IMR-90 (cell line): ENCODE measurements around the gene CSNK2A1. TPM values are rescaled to one million over a fixed set of nuclear protein-coding genes. Genes with fewer than 3 reads are reported as not detected.

Experiments used
- ATAC-seq: fragments of 200-7000 bp; cut with Tn5 transposase; 2 replicates; pipeline ENCODE4 v1.9.1; 2020; ENCODE audit warnings: low read depth, mild to moderate bottlenecking, moderate library complexity
- BruUV-seq: library from RNA; stranded (reverse); fragments of 400-500 nt; replicated peaks from 2 replicates; lab custom pipeline; 2021; lab: Mats Ljungman, UMichigan
- CTCF ChIA-PET: fragments of 300-600 bp; formaldehyde crosslinking; extraction: SDS; loops from one replicate; lab custom pipeline; 2021; ENCODE audit warnings: antibody characterized with exemption; lab: Yijun Ruan, JAX
- POLR2A ChIA-PET: fragments of 300-600 bp; sonication (Branson Sonifier 250); formaldehyde crosslinking; loops from one replicate; lab custom pipeline; 2022; ENCODE audit warnings: antibody characterized with exemption; ENCODE audit not compliant: unreplicated experiment; lab: Charles Lee
- DNase-seq: peaks from one replicate; pipeline ENCODE4 v3.0.0; 2013
- H2AFZ ChIP-seq: replicated peaks from 2 replicates; pipeline ENCODE3; 2013; ENCODE audit warnings: low read length, mild to moderate bottlenecking; ENCODE audit not compliant: poor library complexity
- H2AK5ac ChIP-seq: 2 replicates; pipeline ENCODE4 v1.6.1; 2013; ENCODE audit warnings: low read depth, low read length, inconsistent platforms
- H2AK9ac ChIP-seq: replicated peaks from 2 replicates; pipeline ENCODE3; 2013; ENCODE audit warnings: mild to moderate bottlenecking, low read depth, low read length, moderate library complexity; ENCODE audit not compliant: poor library complexity
- H2BK120ac ChIP-seq: 2 replicates; pipeline ENCODE4 v1.6.1; 2013; ENCODE audit warnings: low read depth, low read length, inconsistent platforms
- H2BK15ac ChIP-seq: 3 replicates; pipeline ENCODE4 v1.6.1; 2013; ENCODE audit warnings: low read depth, low read length, inconsistent platforms
- H2BK20ac ChIP-seq: 2 replicates; pipeline ENCODE4 v1.6.1; 2013; ENCODE audit warnings: low read depth, mild to moderate bottlenecking, inconsistent platforms, low read length, moderate library complexity
- H2BK5ac ChIP-seq: 2 replicates; pipeline ENCODE4 v1.6.1; 2013; ENCODE audit warnings: mild to moderate bottlenecking, low read depth, low read length, inconsistent platforms; ENCODE audit not compliant: poor library complexity, severe bottlenecking
- H3K14ac ChIP-seq: replicated peaks from 2 replicates; pipeline ENCODE4 v1.6.1; 2013; ENCODE audit warnings: low read depth, low read length, inconsistent platforms
- H3K18ac ChIP-seq: 2 replicates; pipeline ENCODE4 v1.6.1; 2013; ENCODE audit warnings: low read depth, low read length, control low read depth
- H3K23ac ChIP-seq: 2 replicates; pipeline ENCODE4 v1.6.1; 2013; ENCODE audit warnings: low read depth, low read length, inconsistent platforms
- H3K27ac ChIP-seq: 2 replicates; pipeline ENCODE4 v1.5.1; 2013; ENCODE audit warnings: mild to moderate bottlenecking, control low read depth, low read length; ENCODE audit not compliant: insufficient read depth
- H3K27me3 ChIP-seq: 2 replicates; pipeline ENCODE4 v1.6.1; 2013; ENCODE audit warnings: low read length; ENCODE audit not compliant: control insufficient read depth, insufficient read depth
- H3K36me3 ChIP-seq: 2 replicates; pipeline ENCODE4 v1.6.1; 2013; ENCODE audit warnings: low read length, mixed read lengths; ENCODE audit not compliant: control insufficient read depth, insufficient read depth
- H3K4ac ChIP-seq: 2 replicates; pipeline ENCODE4 v1.6.1; 2013; ENCODE audit warnings: low read depth, low read length, inconsistent platforms
- H3K4me1 ChIP-seq: 2 replicates; pipeline ENCODE4 v1.6.1; 2013; ENCODE audit warnings: low read length, mixed read lengths; ENCODE audit not compliant: control insufficient read depth, insufficient read depth
- H3K4me2 ChIP-seq: 2 replicates; pipeline ENCODE4 v1.6.1; 2013; ENCODE audit warnings: low read depth, mild to moderate bottlenecking, control low read depth, low read length, moderate library complexity
- H3K4me3 ChIP-seq: 2 replicates; pipeline ENCODE4 v1.5.1; 2013; ENCODE audit warnings: low read depth, mild to moderate bottlenecking, control low read depth, low read length, moderate library complexity; ENCODE audit not compliant: insufficient read depth
- H3K56ac ChIP-seq: 2 replicates; pipeline ENCODE4 v1.6.1; 2013; ENCODE audit warnings: low read length, inconsistent platforms; ENCODE audit not compliant: insufficient read depth; ENCODE audit errors: extremely low read depth
- H3K79me1 ChIP-seq, 2 experiments: 2 replicates each; pipeline ENCODE4 v1.6.1; 2013; ENCODE audit warnings: low read length in 2 of 2, inconsistent platforms in 1 of 2, low read depth in 1 of 2
- H3K9ac ChIP-seq: 2 replicates; pipeline ENCODE4 v1.6.1; 2013; ENCODE audit warnings: low read depth, low read length, control low read depth
- H3K9me1 ChIP-seq: 2 replicates; pipeline ENCODE4 v1.6.1; 2013; ENCODE audit warnings: low read length, inconsistent platforms; ENCODE audit not compliant: insufficient read depth
- H3K9me3 ChIP-seq: 2 replicates; pipeline ENCODE4 v1.6.1; 2013; ENCODE audit warnings: low read length; ENCODE audit not compliant: control insufficient read depth, insufficient read depth
- H4K20me1 ChIP-seq: 2 replicates; pipeline ENCODE4 v1.6.1; 2013; ENCODE audit warnings: low read length, inconsistent platforms; ENCODE audit not compliant: insufficient read depth
- H4K5ac ChIP-seq: 2 replicates; pipeline ENCODE4 v1.6.1; 2013; ENCODE audit warnings: mild to moderate bottlenecking, low read depth, low read length, control low read depth
- H4K8ac ChIP-seq, 2 experiments: 2 replicates each; pipeline ENCODE4 v1.6.1; 2013; ENCODE audit warnings: low read depth in 2 of 2, low read length in 2 of 2, control low read depth in 1 of 2, inconsistent platforms in 1 of 2
- H4K91ac ChIP-seq: 2 replicates; pipeline ENCODE4 v1.6.1; 2013; ENCODE audit warnings: low read depth, low read length, inconsistent platforms; ENCODE audit not compliant: insufficient read depth
- BHLHE40 ChIP-seq: fragments of 150-350 bp; IDR thresholded peaks from 2 replicates; pipeline ENCODE4 v1.6.1; 2016; ENCODE audit warnings: mild to moderate bottlenecking, low read depth, low read length
- CEBPB ChIP-seq: IDR thresholded peaks from 2 replicates; pipeline ENCODE4 v1.6.1; 2012; ENCODE audit warnings: low read depth, low read length, improper control_type of control experiment
- CHD1 ChIP-seq: IDR thresholded peaks from 2 replicates; pipeline ENCODE4 v1.6.1; 2012; ENCODE audit warnings: low read depth, low read length, improper control_type of control experiment
- CTCF ChIP-seq: conservative IDR thresholded peaks from 2 replicates; pipeline ENCODE4 v1.5.1; 2012; ENCODE audit warnings: mild to moderate bottlenecking, low read depth, low read length, improper control_type of control experiment
- ELK1 ChIP-seq: fragments of 150-350 bp; IDR thresholded peaks from 2 replicates; pipeline ENCODE4 v1.6.1; 2016; ENCODE audit warnings: low read depth, mild to moderate bottlenecking, low read length, moderate library complexity, borderline replicate concordance
- FOS ChIP-seq: fragments of 150-350 bp; IDR thresholded peaks from 2 replicates; pipeline ENCODE4 v1.6.1; 2016; ENCODE audit warnings: low read depth, low read length
- MAFK ChIP-seq: IDR thresholded peaks from 2 replicates; pipeline ENCODE4 v1.6.1; 2012; ENCODE audit warnings: low read depth, low read length, improper control_type of control experiment
- MAZ ChIP-seq: IDR thresholded peaks from 2 replicates; pipeline ENCODE4 v1.6.1; 2012; ENCODE audit warnings: low read depth, mild to moderate bottlenecking, low read length, improper control_type of control experiment, moderate library complexity, borderline replicate concordance
- MXI1 ChIP-seq: IDR thresholded peaks from 2 replicates; pipeline ENCODE4 v1.6.1; 2012; ENCODE audit warnings: low read depth, mild to moderate bottlenecking, low read length, moderate library complexity, borderline replicate concordance
- NFE2L2 ChIP-seq: fragments of 150-350 bp; IDR thresholded peaks from 2 replicates; pipeline ENCODE4 v1.6.1; 2016; ENCODE audit warnings: low read depth, mild to moderate bottlenecking, low read length
- POLR2A ChIP-seq: IDR thresholded peaks from 2 replicates; pipeline ENCODE4 v1.6.1; 2012; ENCODE audit warnings: mild to moderate bottlenecking, low read depth, low read length
- RAD21 ChIP-seq: IDR thresholded peaks from 2 replicates; pipeline ENCODE4 v1.6.1; 2012; ENCODE audit warnings: low read length, improper control_type of control experiment
- RFX5 ChIP-seq: IDR thresholded peaks from 2 replicates; pipeline ENCODE4 v1.8.0; 2012; ENCODE audit warnings: low read depth, mild to moderate bottlenecking, low read length, moderate library complexity
- SMC3 ChIP-seq: fragments of 150-350 bp; IDR thresholded peaks from 2 replicates; pipeline ENCODE4 v1.6.1; 2016; ENCODE audit warnings: low read depth, mild to moderate bottlenecking, antibody characterized with exemption, low read length, moderate library complexity
- WGBS, 2 experiments: methylation state at CpG; one replicate each; pipeline versions ENCODE4 v1.1.5 to v1.1.7; 2013; ENCODE audit warnings: missing lambda C conversion rate in 2 of 2; ENCODE audit not compliant: insufficient read length in 1 of 2; ENCODE audit errors: extremely low coverage in 2 of 2; 5-methylcytosine and 5-hydroxymethylcytosine counted together
- dilution Hi-C: fragments of 300-500 bp; cut with HindIII; formaldehyde crosslinking; loops from one replicate; pipeline ENCODE4 v1.14.3; 2018; ENCODE audit warnings: low sequenced_read_pairs; ENCODE audit not compliant: unreplicated experiment
- in situ Hi-C: fragments of 300-500 bp; cut with MboI; formaldehyde crosslinking; loops from 3 replicates; pipeline ENCODE4 v1.14.3; 2019; ENCODE audit warnings: low sequenced_read_pairs, inconsistent platforms, mixed read lengths
- intact Hi-C: fragments of 100-400 bp; cut with micrococcal nuclease; formaldehyde crosslinking; loops from 2 replicates; pipeline ENCODE4 v1.10.0; 2022
- polyA plus RNA-seq, 3 experiments: library from polyadenylated mRNA; depleted of rRNA; stranded (reverse); fragments of >200 nt; gene quantifications; 2 replicates each; pipeline ENCODE4 v1.2.3, GENCODE V29; 2012; ENCODE audit warnings: low replicate concordance in 1 of 3
- total RNA-seq: library from RNA; depleted of rRNA; stranded (reverse); fragments of >200 nt; gene quantifications from 2 replicates; pipeline ENCODE4 v1.2.3, GENCODE V29; 2012
- TF ChIP-seq, protein P1 (sequence below): fragments of 150-350 bp; IDR thresholded peaks from 2 replicates; pipeline ENCODE4 v1.6.1; 2017; ENCODE audit warnings: mild to moderate bottlenecking, antibody characterized with exemption, low read length, low read depth

Gene CSNK2A1
- total and polyA plus RNA-seq, 2 of the 4 experiments (the other 2 are of a cell fraction), result 86.3 to 151 TPM

DNA sequence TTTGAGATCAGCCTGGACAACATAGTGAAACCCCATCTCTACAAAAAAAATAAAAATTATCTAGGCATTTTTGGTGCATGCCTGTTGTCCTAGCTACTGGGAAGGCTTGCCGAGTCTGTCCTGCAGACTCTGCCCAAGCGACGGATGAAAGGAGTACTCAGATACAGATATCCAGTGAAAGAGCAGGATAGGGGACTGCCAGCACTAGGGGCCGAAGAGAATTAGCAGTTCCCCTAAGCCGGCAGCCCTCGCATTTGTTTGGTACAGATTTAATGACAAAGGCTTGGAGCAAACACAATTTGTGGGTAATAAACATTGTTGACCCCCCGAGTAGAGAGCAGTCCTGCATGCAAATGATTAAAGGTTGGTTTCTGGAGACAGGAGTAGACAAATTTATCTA lies 75.8 kb downstream of the CSNK2A1 start:
- no peak overlapping the region for H3K4me2 ChIP-seq

More for the DNA sequence above, 75.8 kb downstream of the CSNK2A1 start:
- H3K27me3 ChIP-seq, result peaks cover 6% of the 10 kb centered on the region
- no peak overlapping the region for H3K4ac ChIP-seq
- peaks cover 2% of the 10 kb centered on the region; the same call in 1 of the 2 replicates for H3K9me3 ChIP-seq
- H4K5ac ChIP-seq, result no peak overlapping the region
- intact Hi-C loops, result no loop called here
- H4K8ac ChIP-seq, result no peak overlapping the region
- no peak overlapping the region for H3K4me3 ChIP-seq
- H3K23ac ChIP-seq, result no peak overlapping the region
- no peak overlapping the region for H3K9ac ChIP-seq
- no peak overlapping the region for H3K56ac ChIP-seq
- CTCF ChIA-PET, result no interaction called here
- H3K9me1 ChIP-seq, result peaks cover 4% of the 10 kb centered on the region
- no peak overlapping the region for H2AK9ac ChIP-seq
- BruUV-seq, result no TSS peak
- 78% methylated on average over 3 of the region's 7 CpGs; no CpG with 5 or more reads in 1 of the 2 experiments for WGBS, 2 experiments
- DNase-seq (no peak), ATAC-seq (no peak)
- peaks cover 0 to 4% of the 10 kb centered on the region in 2 experiments; a peak in 1 of 4 replicates for H3K79me1 ChIP-seq
- no peak overlapping the region for H2BK120ac ChIP-seq
- H4K91ac ChIP-seq, result no peak overlapping the region
- no peak overlapping the region for H2AK5ac ChIP-seq
- peaks cover 1% of the 10 kb centered on the region for H3K4me1 ChIP-seq
- H2AFZ ChIP-seq, result no peak overlapping the region
- H3K27ac ChIP-seq, result no peak overlapping the region
- in situ Hi-C loops, result no loop called here
- H4K20me1 ChIP-seq, result no peaks in the 10 kb centered on the region
- H3K18ac ChIP-seq, result no peak overlapping the region
- dilution Hi-C loops, result no loop called here
- H2BK15ac ChIP-seq, result no peak overlapping the region
- H3K14ac ChIP-seq, result no peak overlapping the region
- H2BK5ac ChIP-seq, result no peak overlapping the region
- no peak overlapping the region for H2BK20ac ChIP-seq
- POLR2A ChIA-PET, result no interaction called here
- no peak for TF ChIP-seq BHLHE40
- no peak for TF ChIP-seq FOS
- no peak for TF ChIP-seq CHD1
- TF ChIP-seq CTCF, result no peak
- TF ChIP-seq NFE2L2, result no peak
- TF ChIP-seq, protein P1, sequence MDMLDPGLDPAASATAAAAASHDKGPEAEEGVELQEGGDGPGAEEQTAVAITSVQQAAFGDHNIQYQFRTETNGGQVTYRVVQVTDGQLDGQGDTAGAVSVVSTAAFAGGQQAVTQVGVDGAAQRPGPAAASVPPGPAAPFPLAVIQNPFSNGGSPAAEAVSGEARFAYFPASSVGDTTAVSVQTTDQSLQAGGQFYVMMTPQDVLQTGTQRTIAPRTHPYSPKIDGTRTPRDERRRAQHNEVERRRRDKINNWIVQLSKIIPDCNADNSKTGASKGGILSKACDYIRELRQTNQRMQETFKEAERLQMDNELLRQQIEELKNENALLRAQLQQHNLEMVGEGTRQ, result no peak
- TF ChIP-seq CEBPB, result no peak
- no peak for TF ChIP-seq MXI1
- TF ChIP-seq SMC3, result no peak
- no peak for TF ChIP-seq POLR2A
- TF ChIP-seq RFX5, result no peak
- TF ChIP-seq RAD21, result no peak
- no peak for TF ChIP-seq MAFK
- no peak for TF ChIP-seq MAZ
- TF ChIP-seq ELK1, result no peak
- no peaks in the 10 kb centered on the region for H3K36me3 ChIP-seq
